Purkinje cell (primary cell): ENCODE data around the gene CPLX3. TPM values are rescaled to one million over a fixed set of nuclear protein-coding genes. Genes with fewer than 3 reads are reported as not detected.

Source experiments
- polyA plus RNA-seq: library from polyadenylated mRNA; unstranded; fragments of >200 nt; fragmentation: Nextera tagmentation; gene quantifications from 2 replicates; pipeline ENCODE4 v1.2.1, GENCODE V29; 2014

Gene CPLX3, protein sequence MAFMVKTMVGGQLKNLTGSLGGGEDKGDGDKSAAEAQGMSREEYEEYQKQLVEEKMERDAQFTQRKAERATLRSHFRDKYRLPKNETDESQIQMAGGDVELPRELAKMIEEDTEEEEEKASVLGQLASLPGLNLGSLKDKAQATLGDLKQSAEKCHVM
- polyA plus RNA-seq = 2.4 TPM in 1 of 2 replicates, not detected in the other

GRCh38 chr15:74826364-74826819 lies at the start of gene CPLX3:
Gene CPLX3, plus strand, starts transcription at chr15:74826627. Its CDS starts 77 bp downstream, at chr15:74826704.

GRCh38 chr15:74781431-74782258 lies 44.8 kb upstream of the CPLX3 start, which contains the start of gene CSK:
Gene CSK, plus strand, starts transcription at chr15:74782080. Its CDS starts 16,218 bp downstream, at chr15:74798298.

DNA sequence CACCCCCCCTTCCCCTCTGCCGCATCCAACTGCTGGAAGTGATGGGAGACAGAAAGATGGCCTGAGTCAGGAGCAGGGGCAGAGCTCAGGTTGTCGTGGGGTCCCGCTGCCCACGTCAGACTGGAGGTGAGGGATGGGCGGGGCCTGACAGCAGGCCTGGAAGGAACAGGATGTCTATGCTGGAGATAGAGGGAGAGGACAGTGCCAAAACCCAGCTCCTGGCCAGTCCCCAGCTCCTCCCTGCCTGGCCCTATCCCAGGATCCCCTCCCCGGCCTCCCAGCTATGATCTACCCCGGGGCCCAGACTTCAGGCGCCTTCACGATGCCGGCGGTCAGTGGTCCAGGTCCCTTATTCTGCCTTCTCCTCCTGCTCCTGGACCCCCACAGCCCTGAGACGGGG lies 13.9 kb upstream of the CPLX3 start, which contains the start of gene LMAN1L:
TSS of gene LMAN1L (plus strand) at position 303 of the 400 bp plus-strand sequence. CDS start at position 323, 20 bp downstream.

DNA sequence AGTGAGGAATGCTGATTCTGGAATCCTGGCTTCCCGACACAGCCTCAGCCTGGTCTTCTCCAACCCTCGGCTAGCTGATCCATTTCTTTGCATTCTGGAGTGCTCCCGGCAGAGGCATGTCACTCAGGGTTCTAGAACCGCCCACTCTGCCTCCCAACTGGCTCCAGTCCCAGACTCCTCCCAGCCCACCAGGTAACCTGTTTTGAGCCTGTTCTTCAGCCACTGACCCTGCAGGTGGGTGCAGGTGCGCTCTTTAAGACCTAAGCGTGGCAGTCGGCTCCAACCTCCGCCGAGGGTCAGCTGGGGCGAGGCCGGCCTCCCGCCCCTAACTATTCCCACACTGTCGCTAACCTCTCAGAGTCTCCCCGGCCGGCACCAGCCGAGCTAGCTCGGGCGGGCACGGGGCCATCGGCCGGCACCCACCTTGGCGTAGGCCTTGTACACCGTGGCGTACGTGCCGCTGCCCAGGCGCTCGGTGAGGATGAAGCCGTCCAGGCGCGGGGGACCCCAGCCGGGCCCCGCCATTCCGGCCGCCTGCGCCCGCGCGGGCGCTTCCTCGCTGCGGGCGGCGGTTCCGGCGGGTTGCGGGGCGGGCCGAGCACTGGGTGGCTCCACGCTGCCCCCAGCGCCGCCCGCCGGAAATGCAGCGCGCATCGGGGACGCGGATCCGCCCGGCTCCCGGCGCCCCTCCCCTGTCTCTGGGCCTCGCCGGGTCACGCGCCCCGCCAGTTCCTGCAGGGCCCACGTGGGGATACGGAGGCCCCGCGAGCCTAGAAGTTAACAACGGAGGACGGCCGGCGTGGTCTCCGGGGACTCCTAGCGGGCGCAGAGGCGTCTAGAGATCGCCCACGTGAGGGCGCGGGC lies 16.4 kb downstream of the CPLX3 start, which contains the start of gene ULK3:
TSS of gene ULK3 (minus strand) at position 576 of the 864 bp plus-strand sequence. CDS start at position 525, 51 bp downstream.

DNA sequence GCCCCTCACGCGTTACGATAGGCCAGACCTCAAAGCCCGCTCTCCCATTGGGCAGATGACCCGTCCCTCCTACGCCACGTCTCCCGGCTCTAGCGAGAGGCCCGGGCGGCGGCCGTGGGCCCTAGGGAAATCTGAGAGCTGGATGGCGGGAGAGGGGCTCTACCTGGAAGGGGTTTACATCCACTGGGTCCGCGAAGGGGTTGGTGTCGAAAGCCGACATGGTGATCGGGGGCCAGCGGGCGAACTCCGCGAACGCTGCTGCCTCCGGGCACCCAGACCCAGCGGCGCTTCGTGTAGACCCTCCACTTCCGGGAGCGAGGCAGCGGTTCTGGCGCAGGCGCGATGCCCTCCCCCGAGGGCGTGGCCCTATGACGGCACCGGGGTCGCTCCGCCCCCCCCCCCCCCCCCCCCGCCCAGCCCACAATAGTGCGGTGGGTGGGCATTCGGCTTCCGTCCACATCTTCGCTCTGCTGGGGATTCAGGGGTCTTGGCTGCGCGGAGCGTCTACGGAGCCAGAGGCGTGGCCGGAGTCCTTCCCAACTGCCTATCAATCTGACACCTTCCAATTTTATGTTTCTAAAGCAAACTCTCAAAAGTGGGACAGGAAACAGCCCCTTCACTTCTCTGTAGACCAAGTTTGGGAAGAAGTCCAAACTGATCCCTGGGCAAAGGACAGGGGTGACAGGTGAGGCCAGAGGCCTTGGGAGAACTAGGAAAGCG lies 46.8 kb downstream of the CPLX3 start, which contains the start of gene SCAMP2:
TSS of gene SCAMP2 (minus strand) at position 330 of the 720 bp plus-strand sequence. CDS start at position 220, 110 bp downstream.

Other genes with a start within 250 kb of the CPLX3 start
- gene CLK3, start 210.8 kb upstream of the CPLX3 start, polyA plus RNA-seq = 5.9 and 8.1 TPM in 2 replicates
- gene EDC3, start 130.6 kb upstream of the CPLX3 start, polyA plus RNA-seq = 3.7 and 5.3 TPM in 2 replicates
- not detected in 2 replicates for gene CYP1A1, start 101.1 kb upstream of the CPLX3 start, polyA plus RNA-seq
- gene CYP1A2, start 77.8 kb upstream of the CPLX3 start, polyA plus RNA-seq = not detected in 2 replicates
- gene CSK, start 44.5 kb upstream of the CPLX3 start, polyA plus RNA-seq = 0.19 and 0.24 TPM in 2 replicates
- not detected in 2 replicates for gene LMAN1L, start 13.8 kb upstream of the CPLX3 start, polyA plus RNA-seq
- gene ULK3, start 16.5 kb downstream of the CPLX3 start, polyA plus RNA-seq = 2.9 and 6.7 TPM in 2 replicates
- gene SCAMP2, start 46.7 kb downstream of the CPLX3 start, polyA plus RNA-seq = 6.7 and 14.8 TPM in 2 replicates
- gene MPI, start 63.4 kb downstream of the CPLX3 start, polyA plus RNA-seq = 16.4 and 21.3 TPM in 2 replicates
- gene FAM219B, start 80.2 kb downstream of the CPLX3 start, polyA plus RNA-seq = 9.9 and 10.2 TPM in 2 replicates
- 184 and 373 TPM in 2 replicates for gene COX5A, start 111.4 kb downstream of the CPLX3 start, polyA plus RNA-seq
- gene RPP25, start 130.1 kb downstream of the CPLX3 start, polyA plus RNA-seq = not detected in 2 replicates
- gene SCAMP5, start 168.9 kb downstream of the CPLX3 start, polyA plus RNA-seq = 36.5 and 48.3 TPM in 2 replicates
- 1.2 and 4.1 TPM in 2 replicates for gene PPCDC, start 197.0 kb downstream of the CPLX3 start, polyA plus RNA-seq